Keratinocyte (primary cell): ENCODE data around the gene ADPRH. TPM values are rescaled to one million over a fixed set of nuclear protein-coding genes. Genes with fewer than 3 reads are reported as not detected.

ENCODE experiments used
- DNase-seq: peaks from one replicate; pipeline ENCODE4 v3.0.0-alpha.2; 2011; ENCODE audit warnings: low read depth, missing footprints, low spot score
- FAIRE-seq: peaks from 2 replicates; lab custom pipeline; 2011; peaks lifted over from hg19 to GRCh38; lab: Jason Lieb, UNC
- H2AFZ ChIP-seq: 2 replicates; pipeline ENCODE4 v1.6.0; 2012; ENCODE audit warnings: low read length, control low read depth, inconsistent platforms; ENCODE audit not compliant: control insufficient read depth
- H3K27ac ChIP-seq: 2 replicates; pipeline ENCODE4 v1.5.1; 2011; ENCODE audit warnings: low read length; ENCODE audit not compliant: control insufficient read depth, insufficient read depth
- H3K27me3 ChIP-seq: 3 replicates; pipeline ENCODE4 v1.6.0; 2011; ENCODE audit warnings: low read length; ENCODE audit not compliant: control insufficient read depth, insufficient read depth; ENCODE audit errors: extremely low read depth
- H3K36me3 ChIP-seq, 2 experiments: 2 replicates in 1 of 2; 3 replicates in 1 of 2; pipeline ENCODE4 v1.5.1; 2011; ENCODE audit warnings: low read length in 2 of 2, mild to moderate bottlenecking in 1 of 2; ENCODE audit not compliant: control insufficient read depth in 2 of 2, insufficient read depth in 2 of 2; ENCODE audit errors: extremely low read depth in 1 of 2
- H3K4me1 ChIP-seq: 3 replicates; pipeline ENCODE4 v1.5.1; 2011; ENCODE audit warnings: low read length; ENCODE audit not compliant: control insufficient read depth, insufficient read depth; ENCODE audit errors: extremely low read depth
- H3K4me2 ChIP-seq: 3 replicates; pipeline ENCODE4 v1.6.0; 2011; ENCODE audit warnings: low read depth, low read length; ENCODE audit not compliant: control insufficient read depth, insufficient read depth; ENCODE audit errors: extremely low read depth
- H3K4me3 ChIP-seq, 3 experiments: fragments of 200-600 bp in 1 of 3; sonication (generic) in 1 of 3; 2 replicates in 2 of 3; 3 replicates in 1 of 3; pipeline ENCODE4 v1.5.1; 2011 to 2016; ENCODE audit warnings: low read length in 3 of 3, mild to moderate bottlenecking in 3 of 3, control low read depth in 2 of 3, inconsistent platforms in 1 of 3, low read depth in 1 of 3, mixed read lengths in 1 of 3, mixed run types in 1 of 3, moderate library complexity in 1 of 3; ENCODE audit not compliant: control insufficient read depth in 2 of 3, insufficient read depth in 2 of 3; ENCODE audit errors: extremely low read depth in 1 of 3
- H3K79me2 ChIP-seq: 2 replicates; pipeline ENCODE4 v1.6.0; 2012; ENCODE audit warnings: low read length; ENCODE audit not compliant: control insufficient read depth, insufficient read depth
- H3K9ac ChIP-seq: 3 replicates; pipeline ENCODE4 v1.6.0; 2011; ENCODE audit warnings: low read length; ENCODE audit not compliant: control insufficient read depth, insufficient read depth; ENCODE audit errors: extremely low read depth
- H3K9me1 ChIP-seq: 3 replicates; pipeline ENCODE4 v1.6.0; 2011; ENCODE audit warnings: low read length; ENCODE audit not compliant: control insufficient read depth, insufficient read depth; ENCODE audit errors: extremely low read depth
- H3K9me3 ChIP-seq: 2 replicates; pipeline ENCODE4 v1.5.1; 2012; ENCODE audit warnings: low read depth, low read length; ENCODE audit not compliant: control insufficient read depth
- H4K20me1 ChIP-seq: 3 replicates; pipeline ENCODE4 v1.6.0; 2011; ENCODE audit warnings: low read length; ENCODE audit not compliant: control insufficient read depth, insufficient read depth; ENCODE audit errors: extremely low read depth
- EZH2 ChIP-seq: IDR thresholded peaks from one replicate; pipeline ENCODE4 v1.6.1; 2012; ENCODE audit warnings: inconsistent platforms, mild to moderate bottlenecking, low read length, moderate library complexity
- dilution Hi-C: fragments of 300-500 bp; cut with MboI; formaldehyde crosslinking; loops from one replicate; pipeline ENCODE4 v1.7.0; 2020; ENCODE audit warnings: low sequenced_read_pairs; ENCODE audit not compliant: extremely low pct_ligation_motif_present
- polyA plus RNA-seq, 5 experiments: library from polyadenylated mRNA; depleted of rRNA in 3 of 5; stranded (reverse) in 3 of 5; stranded (forward) in 1 of 5; unstranded in 1 of 5; fragments of >200 nt; gene quantifications; 1 replicate in 1 of 5; 2 replicates in 3 of 5; 3 replicates in 1 of 5; pipeline versions ENCODE4 v1.2.1 to v1.2.3, GENCODE V29; 2011 to 2012; ENCODE audit warnings: missing spikeins in 2 of 5, low read depth in 1 of 5, low replicate concordance in 1 of 5
- TF ChIP-seq, protein P1 (sequence below), 3 experiments: IDR thresholded peaks in 1 of 3; conservative IDR thresholded peaks in 1 of 3; optimal IDR thresholded peaks in 1 of 3; 2 replicates in 2 of 3; 3 replicates in 1 of 3; pipeline versions ENCODE3 to v1.5.1; 2011; ENCODE audit warnings: low read length in 3 of 3, mild to moderate bottlenecking in 3 of 3, moderate library complexity in 2 of 3, control low read depth in 1 of 3, inconsistent platforms in 1 of 3; ENCODE audit not compliant: insufficient read depth in 2 of 3; ENCODE audit errors: extremely low read depth in 1 of 3

ADPRH gene
- polyA plus RNA-seq, 1 donor (not counting 4 experiments of a cell fraction or from before 2014, with no cell fraction given), result 0.39 TPM

DNA sequence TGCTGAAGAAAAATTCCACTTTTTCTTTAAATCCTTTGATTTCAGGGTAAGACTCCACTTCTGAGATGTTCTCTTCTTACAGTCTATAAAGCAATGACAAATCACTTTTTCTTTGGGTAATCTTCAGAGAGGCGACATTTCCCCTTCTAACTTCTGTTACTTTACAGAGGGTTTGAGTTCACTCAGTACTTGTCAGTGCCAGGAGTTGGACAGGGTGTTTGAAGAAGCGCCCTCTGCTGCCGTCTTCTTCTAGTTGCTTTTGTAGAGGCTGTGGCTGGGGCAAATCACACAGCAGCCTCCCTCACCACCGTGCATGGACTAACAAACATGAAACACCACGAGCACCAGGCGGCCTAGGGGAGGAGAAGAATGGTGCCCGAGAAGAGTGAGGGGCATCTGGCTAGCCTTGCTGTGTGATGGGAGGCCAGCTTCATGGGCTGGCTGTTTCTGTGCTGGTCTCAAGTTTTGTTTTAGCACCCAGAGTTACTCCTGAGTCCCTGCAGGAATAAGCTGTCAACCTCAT, 19.8 kb upstream of the ADPRH start, which contains the start of gene CD80:
Gene CD80, minus strand, starts transcription at position 174 of the 523 bp plus-strand sequence. CDS start 1,886 bp downstream, outside the sequence.
- Histone ChIP-seq H2AFZ (no peak within 1 kb of the TSS), H3K27ac (no peak within 1 kb of the TSS)
- DNase-seq, result no peak

GRCh38 chr3:119560160-119560559, 19.1 kb upstream of the ADPRH start:
- no peak for FAIRE-seq
- dilution Hi-C loops, result no loop called here

More for the DNA sequence above, 19.8 kb upstream of the ADPRH start, which contains the start of gene CD80:
- H3K4me1 ChIP-seq, result no peaks in the 10 kb centered on the region
- dilution Hi-C loops, result no loop called here
- peak; percentile 51 for FAIRE-seq
- no peaks in the 10 kb centered on the region for H4K20me1 ChIP-seq
- H3K4me3 ChIP-seq, result no peak within 1 kb of the TSS
- H3K79me2 ChIP-seq, result no peaks in the 10 kb centered on the region
- H3K9me3 ChIP-seq, result no peaks in the 10 kb centered on the region
- TF ChIP-seq, protein P1, sequence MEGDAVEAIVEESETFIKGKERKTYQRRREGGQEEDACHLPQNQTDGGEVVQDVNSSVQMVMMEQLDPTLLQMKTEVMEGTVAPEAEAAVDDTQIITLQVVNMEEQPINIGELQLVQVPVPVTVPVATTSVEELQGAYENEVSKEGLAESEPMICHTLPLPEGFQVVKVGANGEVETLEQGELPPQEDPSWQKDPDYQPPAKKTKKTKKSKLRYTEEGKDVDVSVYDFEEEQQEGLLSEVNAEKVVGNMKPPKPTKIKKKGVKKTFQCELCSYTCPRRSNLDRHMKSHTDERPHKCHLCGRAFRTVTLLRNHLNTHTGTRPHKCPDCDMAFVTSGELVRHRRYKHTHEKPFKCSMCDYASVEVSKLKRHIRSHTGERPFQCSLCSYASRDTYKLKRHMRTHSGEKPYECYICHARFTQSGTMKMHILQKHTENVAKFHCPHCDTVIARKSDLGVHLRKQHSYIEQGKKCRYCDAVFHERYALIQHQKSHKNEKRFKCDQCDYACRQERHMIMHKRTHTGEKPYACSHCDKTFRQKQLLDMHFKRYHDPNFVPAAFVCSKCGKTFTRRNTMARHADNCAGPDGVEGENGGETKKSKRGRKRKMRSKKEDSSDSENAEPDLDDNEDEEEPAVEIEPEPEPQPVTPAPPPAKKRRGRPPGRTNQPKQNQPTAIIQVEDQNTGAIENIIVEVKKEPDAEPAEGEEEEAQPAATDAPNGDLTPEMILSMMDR (optimal IDR thresholded peaks at IDR 0.05 in 1 of 3, IDR thresholded peaks at IDR 0.05 in 1 of 3, conservative IDR thresholded peaks at IDR 0.05 in 1 of 3; ENCODE audit: extremely low read depth in 1 of 3, insufficient read depth in 2 of 3, low read length in 3 of 3), result peak; percentile 22 to 65 (median 61)
- TF ChIP-seq EZH2, result no peak
- H3K9me1 ChIP-seq, result no peaks in the 10 kb centered on the region
- no peaks in the 10 kb centered on the region for H3K36me3 ChIP-seq
- no peak within 1 kb of the TSS for H3K4me2 ChIP-seq
- no peak within 1 kb of the TSS for H3K9ac ChIP-seq
- no peaks in the 10 kb centered on the region for H3K27me3 ChIP-seq

More at GRCh38 chr3:119560160-119560559, 19.1 kb upstream of the ADPRH start:
- Histone ChIP-seq H3K27me3 (no peaks in the 10 kb centered on the region), H3K9me1 (no peaks in the 10 kb centered on the region), H3K9me3 (no peaks in the 10 kb centered on the region), H2AFZ (no peak overlapping the region), H3K9ac (no peak overlapping the region), H3K4me2 (no peak overlapping the region), H4K20me1 (no peaks in the 10 kb centered on the region), H3K4me3 (no peak overlapping the region), H3K4me1 (no peaks in the 10 kb centered on the region), H3K27ac (no peak overlapping the region), H3K36me3 (no peaks in the 10 kb centered on the region), H3K79me2 (no peaks in the 10 kb centered on the region)
- no peak for DNase-seq
- no peak for TF ChIP-seq EZH2
- TF ChIP-seq, protein P1 (optimal IDR thresholded peaks at IDR 0.05 in 1 of 3, IDR thresholded peaks at IDR 0.05 in 1 of 3, conservative IDR thresholded peaks at IDR 0.05 in 1 of 3; ENCODE audit: extremely low read depth in 1 of 3, insufficient read depth in 2 of 3, low read length in 3 of 3), result no peak
